Stimulated activated CD4-positive, alpha-beta T cell treated with anti-CD3 and anti-CD28 coated beads, TNF-alpha, amount 100 ng/mL, for 1 hour (primary cell): ENCODE results near the gene ERCC1.
A peak's percentile ranks its signal among the peaks of the same experiment; 100 is the strongest.

Experiments used
- DNase-seq, 3 donors: peaks; one replicate each; pipeline ENCODE4 v3.0.0-alpha.2; 2020; ENCODE audit warnings: low read depth in 3 of 3, low spot score in 1 of 3

Gene ERCC1

GRCh38 chr19:45406226-45407090, 17.3 kb downstream of the ERCC1 start, which contains the start of gene POLR1G:
TSS of gene POLR1G (plus strand) at chr19:45406644. CDS start at chr19:45406697, 53 bp downstream.
- DNase-seq = peak; percentile 39 to 62 (median 53)

GRCh38 chr19:45405435-45406225, 18.1 kb downstream of the ERCC1 start:
- peak; percentile 50 to 67 (median 56) for DNase-seq

- peak in 1 of 3 donors; percentile 33 for DNase-seq
These were observed 18.9 kb downstream of the ERCC1 start, which contains the start of gene PPP1R13L for GRCh38 chr19:45404557-45405434. TSS of gene PPP1R13L (minus strand) at chr19:45405069. CDS start at chr19:45398318, 6,751 bp downstream.

DNA sequence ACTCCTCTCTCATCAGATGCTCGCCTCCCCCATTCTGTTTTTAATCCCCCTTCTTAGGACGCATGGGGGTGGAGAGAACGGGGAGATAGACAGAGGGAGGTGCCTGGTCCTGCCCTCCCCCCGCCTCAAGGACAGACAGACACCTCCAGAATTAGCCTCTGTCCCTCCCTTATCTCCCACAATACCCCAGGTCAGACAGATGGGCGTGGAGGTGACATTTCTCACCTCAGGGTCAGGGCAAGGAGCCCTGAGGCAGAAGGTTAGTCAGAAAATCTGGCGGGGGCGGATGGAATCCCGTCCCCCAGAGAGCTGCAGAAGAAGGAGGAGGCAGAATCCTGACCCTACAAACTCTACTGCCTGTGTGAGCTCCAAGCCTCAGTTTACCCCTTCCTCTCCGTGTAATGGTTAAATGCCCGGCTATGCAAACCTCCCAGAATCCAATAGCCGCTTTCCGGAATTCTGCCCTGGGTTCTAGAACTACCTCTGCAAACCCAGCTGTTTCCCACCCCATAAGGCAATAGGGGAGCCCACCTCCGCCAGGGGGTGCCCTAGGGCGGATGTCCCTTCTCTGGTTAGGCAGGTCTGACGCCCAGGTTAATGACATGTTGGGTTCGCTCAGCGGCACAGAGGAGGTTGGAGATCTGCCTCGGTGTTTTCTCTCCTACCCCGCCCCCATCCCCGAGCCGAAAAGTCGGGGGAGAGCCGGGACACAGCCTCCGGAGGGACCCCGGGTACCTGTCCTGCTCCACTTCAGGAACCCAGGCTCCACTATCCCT, 19.7 kb downstream of the ERCC1 start:
- peak in 1 of 3 donors; percentile 40 for DNase-seq

- DNase-seq = no peak
These were observed 20.4 kb downstream of the ERCC1 start for GRCh38 chr19:45403272-45403671.

DNA sequence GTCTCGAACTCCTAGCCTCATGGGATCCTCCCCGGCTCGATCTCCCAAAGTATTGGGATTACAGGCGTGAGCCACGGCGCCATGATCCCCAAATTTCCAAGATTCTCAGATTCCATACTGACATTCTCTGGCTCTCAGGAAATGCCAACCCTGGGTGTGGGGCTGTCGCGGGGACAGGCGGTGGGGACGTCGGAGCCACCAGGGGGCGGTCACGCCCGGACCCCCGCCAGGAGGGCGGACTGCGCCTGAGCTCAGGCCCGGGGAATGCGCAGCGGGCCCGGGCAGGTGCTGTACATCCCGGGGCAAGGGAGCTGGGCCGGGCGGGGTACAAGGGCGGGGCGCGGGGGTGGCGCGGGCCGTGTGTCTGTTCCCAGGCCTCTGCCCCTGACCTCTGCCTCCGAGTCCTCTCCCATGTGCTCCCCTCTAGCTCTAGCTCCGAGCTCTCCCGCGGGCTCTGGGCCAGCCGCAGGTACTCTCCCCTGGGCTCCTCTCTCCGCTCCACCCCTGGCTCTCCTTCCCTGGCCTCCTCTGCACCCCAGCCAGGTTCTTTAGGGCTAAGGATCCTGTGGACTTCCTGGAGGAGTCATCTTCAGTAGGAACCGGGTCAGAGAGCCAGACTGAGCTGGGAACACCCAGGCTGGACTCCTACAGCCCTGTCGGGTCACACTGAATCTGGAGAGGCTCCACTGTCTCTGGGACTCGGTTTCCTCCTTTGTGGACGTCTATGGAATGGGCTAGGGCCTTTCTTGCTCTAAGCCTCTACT, 21.2 kb downstream of the ERCC1 start:
- DNase-seq = peak in 1 of 3 donors; percentile 28

DNA sequence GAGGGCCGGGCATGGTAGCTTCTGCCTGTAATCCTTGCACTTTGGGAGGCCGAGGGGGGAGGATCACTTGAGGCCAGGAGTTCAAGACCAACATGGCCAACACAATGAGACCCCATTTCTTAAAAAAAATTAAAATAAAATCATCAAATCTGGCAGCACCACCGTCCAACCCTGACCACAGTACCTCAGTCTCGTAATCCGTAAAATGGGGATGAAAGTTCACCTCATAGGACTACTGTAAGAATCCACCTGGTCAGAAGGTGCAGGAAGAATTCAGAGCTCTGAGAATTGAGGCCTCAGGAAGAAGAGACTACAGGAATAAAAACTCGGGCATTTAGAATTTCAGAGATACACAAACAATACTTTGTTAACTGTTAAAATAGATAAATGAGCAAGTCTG, 21.9 kb downstream of the ERCC1 start:
- no peak for DNase-seq

DNA sequence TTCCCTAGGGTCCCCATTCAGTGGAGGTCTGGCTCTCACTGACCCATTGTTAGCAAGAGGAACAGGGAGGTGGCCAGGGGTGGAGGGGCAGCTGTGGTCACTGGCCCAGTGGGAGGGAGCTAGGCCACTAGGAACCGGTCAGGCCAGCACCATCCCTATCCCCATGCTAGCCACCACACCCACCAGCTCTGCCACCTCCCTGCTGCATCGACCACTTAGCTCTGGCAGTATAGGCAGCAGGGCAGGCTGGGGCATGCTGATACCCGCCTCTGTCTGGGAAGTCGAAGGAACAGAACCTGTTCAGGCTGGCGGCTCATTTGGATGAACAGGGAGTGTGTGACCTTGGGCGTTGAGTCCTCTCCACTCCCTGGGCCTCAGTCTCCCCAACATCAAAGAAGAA, 23.5 kb downstream of the ERCC1 start:
- no peak for DNase-seq

- no peak for DNase-seq
These were observed 27.7 kb downstream of the ERCC1 start for GRCh38 chr19:45395821-45396617.

DNA sequence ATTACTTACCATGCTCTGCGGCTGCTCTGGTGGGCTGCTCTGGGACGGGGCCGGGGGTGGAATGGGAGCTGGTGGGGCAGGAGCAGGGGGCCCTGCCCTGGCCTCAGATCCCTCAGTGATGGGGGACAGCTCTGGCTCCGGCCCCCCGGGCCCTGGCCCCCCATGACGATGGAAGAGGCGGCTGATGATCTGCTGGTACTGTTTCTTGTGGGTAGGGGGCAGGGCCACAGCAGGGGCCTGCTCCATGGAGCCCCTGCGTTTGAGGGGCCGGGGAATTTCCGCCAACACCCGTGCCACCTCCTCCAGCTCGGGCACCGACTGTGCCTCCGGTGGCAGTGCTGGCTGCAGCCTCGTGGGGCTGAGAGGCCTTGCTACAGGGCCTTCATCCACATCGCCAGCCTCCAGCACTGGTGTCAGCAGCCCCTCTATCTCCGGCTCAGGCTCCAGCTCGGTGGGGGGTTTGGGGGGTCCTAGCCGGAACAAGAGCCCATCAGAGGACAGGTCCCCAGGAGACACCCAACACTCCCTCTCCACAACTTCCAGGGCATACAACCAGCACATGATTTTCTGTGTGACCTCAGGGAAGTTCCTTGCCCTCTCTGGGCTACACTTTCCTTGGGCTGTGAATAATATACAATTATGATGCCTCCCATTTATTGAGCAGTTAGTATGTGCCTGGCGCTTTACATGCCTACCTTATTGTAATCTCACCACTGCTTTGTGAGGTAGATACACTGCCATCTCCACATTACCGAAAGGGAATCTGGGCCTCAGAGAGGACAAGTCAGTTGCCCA, 31.6 kb downstream of the ERCC1 start:
- DNase-seq = no peak

DNA sequence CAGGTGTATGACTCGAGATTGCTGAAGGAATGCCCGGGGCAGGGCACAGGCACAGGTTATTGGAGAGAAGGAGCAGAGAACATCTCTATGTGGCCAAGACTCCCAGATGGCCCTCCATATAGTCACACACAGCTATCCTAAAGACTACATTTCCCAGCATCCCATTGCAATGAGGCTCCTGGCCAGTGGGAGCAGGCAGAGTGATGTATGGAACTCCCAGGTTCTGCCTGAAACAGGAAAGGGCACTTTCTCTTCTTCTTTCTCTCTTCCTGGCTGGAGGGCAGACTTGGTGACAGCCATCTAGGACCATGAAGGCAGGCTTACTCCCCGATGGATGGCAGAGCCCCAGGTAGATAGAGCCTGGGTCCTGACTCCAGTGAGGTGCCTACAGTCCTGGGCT, 32.4 kb downstream of the ERCC1 start:
- DNase-seq = no peak

DNA sequence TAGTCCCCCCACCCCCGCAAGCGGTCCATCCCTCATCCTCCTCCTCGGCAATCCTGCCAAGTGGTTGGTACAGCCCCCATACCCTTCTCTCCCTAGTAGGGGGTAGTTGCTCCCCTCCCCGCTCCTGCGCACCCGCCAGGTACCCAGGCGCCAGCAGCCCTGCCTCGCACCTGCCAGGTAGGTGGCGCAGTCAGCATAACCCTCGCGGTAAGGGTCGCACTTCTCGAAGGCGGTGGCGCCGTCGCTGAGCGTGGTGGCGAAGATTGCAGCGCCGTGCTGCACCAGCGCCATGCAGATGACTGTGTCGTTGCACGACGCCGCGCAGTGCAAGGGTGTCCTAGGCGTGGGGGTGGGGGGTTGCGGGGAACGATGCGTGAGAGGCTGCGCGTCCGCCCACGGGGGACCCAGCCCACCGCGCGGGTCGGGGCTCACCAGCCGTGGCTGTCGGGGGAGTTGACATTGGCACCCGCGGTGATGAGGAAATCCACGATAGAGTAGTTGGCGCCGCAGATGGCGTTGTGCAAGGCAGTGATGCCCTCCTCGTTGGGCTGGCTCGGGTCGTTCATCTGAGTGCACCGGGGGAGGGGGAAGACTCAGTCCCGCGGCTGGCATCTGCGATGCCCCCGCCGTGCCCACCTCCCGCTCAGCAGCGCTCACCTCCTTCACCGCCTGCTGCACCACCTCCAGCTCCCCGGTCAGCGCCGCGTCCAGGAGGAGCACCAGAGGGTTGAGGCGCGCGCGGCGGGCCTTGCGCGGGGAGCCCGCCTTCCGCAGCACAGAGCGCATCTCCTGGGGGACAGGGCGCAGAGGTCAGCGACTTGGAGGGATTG, 38.1 kb downstream of the ERCC1 start:
- no peak for DNase-seq

- no peak for DNase-seq
These were observed 41.3 kb downstream of the ERCC1 start for GRCh38 chr19:45382426-45382825.

- DNase-seq = no peak
These were observed 43.6 kb downstream of the ERCC1 start for GRCh38 chr19:45380107-45380506.

DNA sequence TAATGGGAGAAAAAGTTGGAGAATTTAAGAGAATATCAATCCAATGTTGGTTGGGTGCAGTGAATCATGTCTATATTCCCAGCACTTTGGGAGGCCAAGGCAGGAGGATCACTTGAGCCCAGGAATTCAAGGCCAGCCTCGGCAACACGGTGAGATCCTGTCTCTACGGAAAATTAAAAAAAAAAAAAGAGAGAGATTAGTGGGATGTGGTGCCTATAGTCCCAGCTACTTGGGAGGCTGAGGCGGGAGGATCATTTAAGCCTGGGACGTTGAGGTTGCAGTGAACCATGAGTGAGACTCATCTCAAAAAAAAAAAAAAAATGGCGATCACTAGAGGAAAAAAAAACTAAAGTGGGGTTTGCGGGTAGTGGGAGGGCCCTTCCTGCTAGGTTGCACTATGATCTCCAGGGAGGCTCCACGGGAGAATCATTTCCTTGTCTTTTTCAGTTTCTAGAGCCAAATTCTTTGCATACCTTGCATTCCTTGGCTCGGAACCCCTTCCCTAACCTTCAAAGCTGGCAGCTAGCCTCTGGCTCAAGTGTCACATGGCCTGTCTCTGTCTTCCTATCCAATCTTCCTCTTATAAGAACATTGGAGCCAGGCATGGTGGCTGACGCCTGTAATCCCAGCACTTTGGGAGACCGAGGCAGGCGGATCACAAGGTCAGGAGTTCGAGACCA, 47.5 kb downstream of the ERCC1 start:
- no peak for DNase-seq
